ENCODE results near the gene VIPAS39.

The VIPAS39 gene

DNA sequence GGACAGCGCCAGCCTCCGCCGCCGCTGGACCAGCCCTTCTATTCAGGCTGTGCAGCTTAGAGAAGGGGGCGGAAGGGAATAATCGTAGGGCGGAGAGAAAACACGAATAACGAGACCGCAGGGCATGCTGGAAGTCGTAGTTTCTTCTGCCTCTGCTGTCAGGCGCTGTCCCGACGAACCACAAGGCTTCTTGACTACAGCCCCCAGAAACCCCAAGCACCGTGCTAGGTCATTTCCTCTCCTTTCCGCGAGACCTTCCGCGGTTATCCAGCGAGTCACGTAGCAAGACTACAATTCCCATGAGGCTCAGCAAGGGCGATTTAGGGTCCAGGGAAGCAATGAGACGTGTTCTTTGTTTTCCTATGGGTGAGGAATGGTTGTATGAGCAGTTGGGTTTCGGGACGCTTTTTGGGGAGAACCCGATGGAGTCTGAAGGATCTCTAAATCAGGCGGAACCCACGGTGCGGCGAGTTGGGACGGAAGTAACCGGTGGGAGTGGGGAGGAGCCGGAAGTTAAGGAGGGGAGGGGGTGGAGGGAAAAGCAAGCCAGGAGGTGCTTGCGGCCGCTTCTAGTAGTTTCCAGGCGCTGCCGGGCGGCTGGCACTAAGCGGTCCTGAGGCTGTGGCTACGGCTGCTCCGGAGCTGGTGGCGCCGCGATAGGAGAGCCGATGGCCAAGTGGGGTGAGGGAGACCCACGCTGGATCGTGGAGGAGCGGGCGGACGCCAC is at the start of gene VIPAS39, which contains the start of gene AHSA1:
TSS of gene VIPAS39 (minus strand) at position 80 of the 727 bp plus-strand sequence. CDS start 3,499 bp downstream, outside the sequence.
TSS of gene AHSA1 (plus strand) at position 572 of the 727 bp plus-strand sequence. CDS start at position 669, 97 bp downstream.
- DNase-seq: peak; percentile 93

- DNase-seq: no peak
Measured at GRCh38 chr14:77505031-77505430, 47.6 kb upstream of the VIPAS39 start.

DNA sequence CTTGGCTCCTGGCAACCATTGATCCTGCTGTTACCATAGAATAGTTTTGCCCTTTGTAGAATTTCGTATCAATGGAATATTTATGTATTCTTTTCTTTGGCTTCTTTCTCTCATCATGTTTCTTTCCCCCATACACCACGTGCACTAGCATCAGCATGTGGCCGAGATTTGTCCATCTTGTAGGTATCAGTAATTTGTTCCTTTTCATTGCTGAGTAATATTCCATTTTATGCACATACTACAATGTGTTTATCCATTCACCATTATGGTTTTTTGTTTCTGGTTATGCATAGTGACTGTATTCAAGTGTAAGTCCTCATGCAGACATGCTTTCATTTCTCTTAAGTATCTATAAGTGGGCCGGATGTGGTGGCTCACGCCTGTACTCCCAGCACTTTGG is 45.7 kb upstream of the VIPAS39 start:
- no peak for DNase-seq

- DNase-seq: no peak
Measured at GRCh38 chr14:77502109-77502782, 44.8 kb upstream of the VIPAS39 start.

- no peak for DNase-seq
Measured at GRCh38 chr14:77498984-77499527, 41.7 kb upstream of the VIPAS39 start.

- DNase-seq: peak; percentile 54
Measured at GRCh38 chr14:77498120-77498979, 40.9 kb upstream of the VIPAS39 start, which contains the start of gene ISM2. Gene ISM2 (minus strand): TSS chr14:77498816. CDS start chr14:77498793, 23 bp downstream.

- DNase-seq: no peak
Measured at GRCh38 chr14:77495334-77495733, 37.9 kb upstream of the VIPAS39 start.

GRCh38 chr14:77491056-77491455 is 33.7 kb upstream of the VIPAS39 start:
- no peak for DNase-seq

DNA sequence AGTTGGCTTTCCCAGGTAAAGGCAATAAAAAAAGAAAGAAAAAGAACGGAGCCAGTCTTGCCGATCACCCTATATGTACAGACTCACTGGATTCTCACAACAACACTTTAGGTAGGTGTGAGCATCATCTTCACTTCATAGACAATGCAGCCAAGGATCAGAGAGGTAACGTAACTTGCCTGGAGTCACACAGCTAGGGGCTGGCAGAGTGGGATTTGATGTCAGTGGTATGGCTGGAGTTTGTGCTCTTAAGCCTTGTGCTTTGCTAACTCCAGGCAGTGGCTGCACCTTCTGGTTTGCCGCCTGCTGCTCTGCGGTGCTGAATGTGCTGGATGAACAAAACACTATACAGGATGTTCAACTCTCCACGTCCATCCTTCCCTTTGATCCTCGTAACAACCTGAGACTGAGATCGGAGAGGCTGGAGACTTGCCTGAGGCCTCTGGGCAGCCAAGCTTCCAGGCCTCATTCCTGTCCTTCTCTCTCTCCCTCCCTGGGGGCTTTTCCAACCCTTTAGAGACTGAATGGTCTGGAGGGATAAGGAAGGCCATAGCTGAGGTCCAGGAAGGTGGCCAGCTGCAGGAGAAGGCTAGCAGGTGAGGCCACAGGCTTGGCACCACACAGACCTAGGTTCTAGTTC is 33.1 kb upstream of the VIPAS39 start:
- no peak for DNase-seq

DNA sequence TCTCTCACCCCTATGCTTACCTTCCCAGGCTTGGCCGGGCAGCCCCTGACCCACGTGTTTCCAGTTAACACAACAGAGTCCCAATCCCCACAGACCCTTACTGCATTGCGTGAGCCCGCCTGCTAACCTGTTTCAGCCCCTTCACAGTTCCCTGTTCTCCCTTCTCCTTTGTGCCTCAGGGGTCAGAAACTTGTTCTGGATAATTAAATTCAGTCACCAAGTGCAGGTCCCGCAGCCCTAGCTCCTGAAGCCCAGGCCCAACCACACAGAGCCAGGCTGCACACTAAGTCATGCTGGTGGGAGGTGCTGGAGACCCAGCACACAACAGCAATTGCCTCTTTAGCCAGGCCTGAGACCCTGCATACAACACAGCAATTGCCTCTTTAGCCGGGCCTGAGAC is 31.6 kb upstream of the VIPAS39 start:
- DNase-seq: no peak

- DNase-seq: no peak
Measured at GRCh38 chr14:77488558-77488957, 31.2 kb upstream of the VIPAS39 start.

DNA sequence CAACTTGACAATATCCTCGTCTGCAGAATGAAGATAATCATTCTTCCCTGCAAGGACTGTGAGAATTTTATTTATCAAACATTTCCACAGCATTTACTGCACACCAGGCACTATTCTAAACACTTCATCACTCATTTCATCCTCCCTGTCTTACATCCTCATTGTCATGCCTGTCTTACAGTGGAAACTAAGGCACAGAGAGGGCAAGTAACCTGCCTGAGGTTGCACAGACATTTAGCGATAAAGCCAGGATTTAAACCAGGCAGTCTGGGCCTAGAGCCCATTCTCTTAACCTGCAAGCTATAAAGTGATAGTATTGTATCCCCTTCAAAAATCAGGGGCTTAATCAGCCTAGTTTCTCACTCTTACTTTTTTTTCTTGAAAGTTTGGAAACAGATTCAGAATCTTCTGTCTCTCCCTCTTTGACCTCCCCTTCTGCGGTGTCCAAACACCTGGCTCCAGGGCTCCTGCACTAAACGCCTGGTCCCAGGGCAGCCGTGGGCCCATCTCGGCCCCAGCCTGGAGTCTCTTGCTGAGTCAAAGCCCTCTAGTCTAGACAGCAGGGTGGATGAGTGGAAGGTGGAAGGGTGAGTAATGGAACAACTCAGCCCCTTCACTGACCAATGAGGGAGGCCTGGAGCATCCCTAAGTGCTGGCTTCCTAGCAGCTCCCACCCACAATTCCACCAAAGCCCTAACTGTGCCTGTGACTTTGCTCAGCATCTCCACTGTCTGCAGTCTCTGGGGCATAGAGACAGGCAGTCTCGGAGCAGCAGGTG is 28.7 kb upstream of the VIPAS39 start:
- DNase-seq: no peak

DNA sequence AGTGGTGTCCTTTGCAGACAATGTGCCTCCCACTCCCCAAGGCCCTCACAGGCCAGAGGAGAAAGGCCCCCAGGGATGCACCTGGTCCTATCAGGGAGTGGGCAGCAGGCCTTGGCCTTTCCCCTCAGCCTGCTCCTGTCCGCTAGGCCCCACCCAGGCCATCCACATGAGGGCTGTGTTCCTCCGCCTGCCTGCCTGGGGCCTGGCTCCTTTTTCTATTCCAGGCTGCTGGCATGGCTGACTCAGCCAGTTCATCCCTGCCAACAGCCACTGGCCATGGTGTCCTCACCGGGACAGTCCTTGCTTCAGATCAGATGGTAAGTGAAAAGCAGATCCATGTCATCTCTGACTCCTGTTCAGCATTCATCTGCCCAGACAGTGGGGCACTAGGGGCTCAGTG is 27.9 kb upstream of the VIPAS39 start:
- no peak for DNase-seq

DNA sequence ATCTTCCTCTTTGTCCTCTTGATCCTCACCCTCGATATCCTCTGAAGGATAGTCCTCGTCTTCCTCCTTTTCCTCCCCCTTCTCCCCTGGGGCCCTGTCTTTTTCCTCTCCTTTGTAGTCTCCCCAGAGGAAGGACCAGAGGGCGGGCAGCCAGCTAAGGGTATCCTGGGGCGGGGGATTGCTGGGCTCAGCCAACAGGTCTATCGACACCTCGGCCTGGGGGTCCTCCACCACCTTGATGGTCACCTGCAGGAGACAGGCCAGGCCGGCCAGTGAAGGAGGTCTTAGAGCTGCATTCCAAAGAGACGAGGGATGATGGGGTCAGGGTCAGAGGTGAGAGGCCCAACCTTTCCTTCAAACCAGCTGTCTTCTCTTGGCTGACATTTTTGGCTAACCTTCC is 25.0 kb upstream of the VIPAS39 start:
- DNase-seq: no peak

GRCh38 chr14:77478796-77479195 is 21.4 kb upstream of the VIPAS39 start:
- no peak for DNase-seq

- no peak for DNase-seq
Measured at GRCh38 chr14:77478029-77478428, 20.6 kb upstream of the VIPAS39 start.

GRCh38 chr14:77475432-77476115 is 18.2 kb upstream of the VIPAS39 start:
- no peak for DNase-seq

DNA sequence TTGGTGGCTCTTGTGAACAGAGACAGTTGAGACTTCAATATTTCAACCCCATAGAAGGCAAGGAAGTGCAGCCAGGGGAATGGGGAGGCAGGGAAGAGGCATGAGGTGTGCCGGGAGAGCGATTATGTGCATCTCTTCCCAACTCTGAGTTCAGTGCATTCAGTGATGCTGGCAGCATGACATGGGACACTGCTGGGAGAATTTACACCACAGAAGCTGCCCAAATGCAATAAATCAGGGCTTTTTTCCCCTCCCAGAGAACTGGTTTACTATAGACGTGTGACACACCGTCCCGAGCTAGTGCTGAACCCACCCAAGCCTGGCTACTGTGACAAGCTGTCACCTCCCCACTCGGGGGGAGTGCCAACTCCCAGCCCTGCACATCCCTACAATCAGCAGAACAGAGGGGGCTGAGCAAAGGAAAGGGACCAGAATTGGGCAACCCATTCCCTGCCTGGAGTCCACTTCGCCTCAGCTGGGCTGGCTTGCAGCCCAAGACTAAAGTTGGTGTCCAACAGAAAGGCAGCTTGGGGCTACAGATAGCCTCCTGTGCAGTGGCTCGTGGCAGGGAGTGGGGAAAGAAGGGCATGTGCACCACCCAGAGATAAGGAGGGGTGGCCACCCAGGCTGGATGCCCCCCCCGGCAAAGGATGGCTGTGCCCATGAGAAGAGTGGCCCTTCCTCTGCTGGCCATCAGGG is 17.2 kb upstream of the VIPAS39 start:
- DNase-seq: no peak

DNA sequence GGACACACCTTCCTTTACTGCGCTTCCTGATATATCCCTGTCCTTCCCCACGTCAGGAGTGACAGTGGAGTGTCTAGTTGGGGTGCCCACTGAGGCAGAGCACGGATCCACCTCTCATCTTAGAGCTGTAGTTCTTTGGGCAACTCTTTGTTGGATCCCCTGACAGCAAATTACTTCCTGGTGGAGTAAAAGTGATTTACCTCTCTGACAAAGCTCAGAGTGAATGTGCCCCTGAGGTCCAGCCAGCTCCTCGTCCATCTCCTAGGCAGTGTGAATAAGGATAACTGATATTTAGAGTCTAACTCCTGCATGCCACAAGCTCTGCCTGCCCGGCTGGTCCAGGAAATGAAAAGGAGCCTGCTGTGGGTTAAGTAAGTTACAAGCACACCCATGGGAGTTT is 16.5 kb upstream of the VIPAS39 start:
- no peak for DNase-seq

GRCh38 chr14:77470224-77470870 is 12.9 kb upstream of the VIPAS39 start:
- no peak for DNase-seq

Measured in activated naive CD4-positive, alpha-beta T cell treated with Interleukin-2 at 50 U/mL for 16 hours (primary cell).